AML-193 (cell line): ENCODE results near the gene PSIP1.
"Not testable (repeated sequence)": the region's sequence is repeated elsewhere in the genome, so short reads cannot be mapped to it uniquely, and the experiment has no call there.

Experiments
- DNase-seq, 2 experiments: peaks; one replicate each; lab custom pipeline; 2025; lab: John Stamatoyannopoulos, UW

Gene PSIP1

GRCh38 chr9:15505921-15506320 is 4.8 kb downstream of the PSIP1 start:
- DNase-seq, result peak; percentile 32 to 55

- no peak for DNase-seq
Measured at GRCh38 chr9:15501803-15502202, 9.0 kb downstream of the PSIP1 start.

- DNase-seq, result no peak
Measured at GRCh38 chr9:15501179-15501578, 9.6 kb downstream of the PSIP1 start.

- no peak for DNase-seq
Measured at GRCh38 chr9:15499139-15499538, 11.6 kb downstream of the PSIP1 start.

GRCh38 chr9:15498246-15498995 is 12.3 kb downstream of the PSIP1 start:
- DNase-seq, result no peak

- DNase-seq, result no peak
Measured at GRCh38 chr9:15492485-15493150, 18.2 kb downstream of the PSIP1 start.

GRCh38 chr9:15491950-15492349 is 18.8 kb downstream of the PSIP1 start:
- no peak for DNase-seq

GRCh38 chr9:15485836-15486666 is 24.7 kb downstream of the PSIP1 start:
- DNase-seq, result peak in 1 of 2 experiments; percentile 13

- no peak for DNase-seq
Measured at GRCh38 chr9:15484802-15485201, 26.0 kb downstream of the PSIP1 start.

- DNase-seq, result no peak
Measured at GRCh38 chr9:15482146-15482545, 28.6 kb downstream of the PSIP1 start.

- no peak for DNase-seq
Measured at GRCh38 chr9:15480028-15480427, 30.7 kb downstream of the PSIP1 start.

- no peak for DNase-seq
Measured at GRCh38 chr9:15475923-15476536, 34.7 kb downstream of the PSIP1 start.

GRCh38 chr9:15469862-15470261 is 40.9 kb downstream of the PSIP1 start:
- DNase-seq, result no peak

GRCh38 chr9:15469406-15469805 is 41.4 kb downstream of the PSIP1 start:
- DNase-seq, result no peak

- no peak for DNase-seq
Measured at GRCh38 chr9:15468145-15468544, 42.6 kb downstream of the PSIP1 start.

- DNase-seq, result no peak
Measured at GRCh38 chr9:15461601-15462000, 49.2 kb downstream of the PSIP1 start.

GRCh38 chr9:15461056-15461455 is 49.7 kb downstream of the PSIP1 start:
- no peak for DNase-seq

GRCh38 chr9:15453956-15454355 is 56.8 kb downstream of the PSIP1 start:
- no peak for DNase-seq

- DNase-seq, result no peak
Measured at GRCh38 chr9:15444141-15444540, 66.6 kb downstream of the PSIP1 start.

- not testable (repeated sequence) for DNase-seq
Measured at GRCh38 chr9:15442264-15442663, 68.5 kb downstream of the PSIP1 start.

- DNase-seq, result not testable (repeated sequence)
Measured at GRCh38 chr9:15441841-15442240, 68.9 kb downstream of the PSIP1 start.

GRCh38 chr9:15438891-15439290 is 71.9 kb downstream of the PSIP1 start:
- no peak for DNase-seq
